C4-2B (cell line): ENCODE measurements around the gene KMO.

Experiments
- CTCF ChIP-seq: fragments of 450-650 bp; conservative IDR thresholded peaks from 2 replicates; pipeline ENCODE4 v1.5.1; 2017; ENCODE audit warnings: mild to moderate bottlenecking
- ZFX ChIP-seq: fragments of 450-650 bp; IDR thresholded peaks from 2 replicates; pipeline ENCODE4 v1.6.1; 2017

GRCh38 chr1:241520080-241520465 is 12.1 kb upstream of the KMO start:
- TF ChIP-seq CTCF: no peak
- no peak for TF ChIP-seq ZFX
